ENCODE results near the gene BEND7.

DNA sequence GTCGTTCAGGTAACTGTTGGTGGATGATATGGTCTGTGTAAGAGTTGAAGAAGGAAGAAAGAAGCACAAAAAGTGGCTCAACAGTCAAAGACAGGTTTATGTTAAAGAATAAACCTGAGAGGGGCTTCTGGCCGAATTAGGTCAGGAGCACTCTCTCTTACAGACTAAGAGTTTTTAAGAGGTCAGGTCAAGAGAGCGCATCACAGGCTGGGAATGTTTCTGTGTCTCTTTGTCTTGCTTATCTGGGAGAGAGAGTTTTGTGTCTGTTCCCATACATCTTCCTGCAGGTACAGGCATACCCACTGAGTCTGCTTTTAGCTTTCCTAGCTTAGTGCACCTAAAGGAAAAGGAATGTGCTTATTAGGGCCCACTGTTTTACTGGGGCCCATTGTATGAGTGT lies 35.8 kb upstream of the BEND7 start:
- TF ChIP-seq, protein P1, sequence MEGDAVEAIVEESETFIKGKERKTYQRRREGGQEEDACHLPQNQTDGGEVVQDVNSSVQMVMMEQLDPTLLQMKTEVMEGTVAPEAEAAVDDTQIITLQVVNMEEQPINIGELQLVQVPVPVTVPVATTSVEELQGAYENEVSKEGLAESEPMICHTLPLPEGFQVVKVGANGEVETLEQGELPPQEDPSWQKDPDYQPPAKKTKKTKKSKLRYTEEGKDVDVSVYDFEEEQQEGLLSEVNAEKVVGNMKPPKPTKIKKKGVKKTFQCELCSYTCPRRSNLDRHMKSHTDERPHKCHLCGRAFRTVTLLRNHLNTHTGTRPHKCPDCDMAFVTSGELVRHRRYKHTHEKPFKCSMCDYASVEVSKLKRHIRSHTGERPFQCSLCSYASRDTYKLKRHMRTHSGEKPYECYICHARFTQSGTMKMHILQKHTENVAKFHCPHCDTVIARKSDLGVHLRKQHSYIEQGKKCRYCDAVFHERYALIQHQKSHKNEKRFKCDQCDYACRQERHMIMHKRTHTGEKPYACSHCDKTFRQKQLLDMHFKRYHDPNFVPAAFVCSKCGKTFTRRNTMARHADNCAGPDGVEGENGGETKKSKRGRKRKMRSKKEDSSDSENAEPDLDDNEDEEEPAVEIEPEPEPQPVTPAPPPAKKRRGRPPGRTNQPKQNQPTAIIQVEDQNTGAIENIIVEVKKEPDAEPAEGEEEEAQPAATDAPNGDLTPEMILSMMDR (IDR thresholded peaks at IDR 0.05) = no peak
- TF ChIP-seq POLR2A (IDR thresholded peaks at IDR 0.05) (no peak), POLR2AphosphoS5 (IDR thresholded peaks at IDR 0.05) (no peak)
